Erythroblast (primary cell): ENCODE measurements around the gene INO80D.

ENCODE experiments used
- GATA1 ChIP-seq: IDR thresholded peaks from 2 replicates; pipeline ENCODE4 v1.6.1; 2011; ENCODE audit warnings: low read depth, mild to moderate bottlenecking, control low read depth, low read length, moderate library complexity
- POLR2A ChIP-seq: IDR thresholded peaks from 2 replicates; pipeline ENCODE4 v1.6.1; 2011; ENCODE audit warnings: mild to moderate bottlenecking, low read length

DNA sequence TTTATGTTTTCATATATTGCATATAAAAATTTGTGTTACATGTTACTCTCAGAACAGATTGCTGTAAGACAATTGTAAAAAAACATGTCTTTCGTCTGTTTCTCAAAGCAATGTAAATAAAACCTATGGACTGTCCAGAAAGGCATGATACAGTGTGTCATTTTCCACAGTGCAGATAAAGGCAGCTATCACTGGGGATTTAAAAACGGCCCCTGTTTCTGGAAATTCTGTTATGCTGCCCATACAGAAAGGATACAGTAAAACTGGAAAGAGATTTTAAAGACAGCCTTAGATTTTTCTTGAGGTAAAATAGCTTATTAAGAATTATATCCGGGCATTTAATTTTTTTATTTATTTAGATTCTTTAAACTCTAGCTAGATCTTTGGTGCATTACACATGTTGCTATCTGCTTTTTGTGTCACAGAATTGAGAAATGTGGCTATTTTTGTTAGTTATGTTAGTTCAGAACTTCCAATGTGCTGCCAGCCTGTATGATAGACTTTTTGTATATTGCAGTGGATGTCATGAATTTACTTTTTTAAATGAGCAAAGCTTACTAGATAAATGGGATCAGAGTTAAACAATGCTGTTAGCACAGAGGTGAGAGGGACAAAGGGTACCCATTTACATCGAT is 859 bp upstream of the INO80D start:
- TF ChIP-seq POLR2A (no peak), GATA1 (no peak)
